HG03108 (cell line): Measurements from ENCODE around the gene NDUFB8.
A peak's percentile ranks its signal among the peaks of the same experiment; 100 is the strongest.

Experiments
- ATAC-seq: cut with Tn5 transposase; IDR thresholded peaks from one replicate; pipeline ENCODE4 v1.9.1; 2021; ENCODE audit warnings: moderate library complexity; ENCODE audit not compliant: unreplicated experiment

NDUFB8 gene

GRCh38 chr10:100508266-100508665 lies 21.4 kb downstream of the NDUFB8 start:
- ATAC-seq, result no peak

- no peak for ATAC-seq
These were observed 22.3 kb downstream of the NDUFB8 start for GRCh38 chr10:100507357-100507732.

- ATAC-seq, result no peak
These were observed 22.9 kb downstream of the NDUFB8 start for GRCh38 chr10:100506596-100507356.

- ATAC-seq, result no peak
These were observed 24.5 kb downstream of the NDUFB8 start for GRCh38 chr10:100505164-100505563.

- ATAC-seq, result no peak
These were observed 25.6 kb downstream of the NDUFB8 start for GRCh38 chr10:100504096-100504495.

GRCh38 chr10:100502926-100503494 lies 26.7 kb downstream of the NDUFB8 start:
- ATAC-seq, result no peak

- no peak for ATAC-seq
These were observed 28.2 kb downstream of the NDUFB8 start for GRCh38 chr10:100501423-100501822.

- no peak for ATAC-seq
These were observed 31.6 kb downstream of the NDUFB8 start for GRCh38 chr10:100498059-100498458.

- no peak for ATAC-seq
These were observed 33.1 kb downstream of the NDUFB8 start for GRCh38 chr10:100496567-100496966.

- no peak for ATAC-seq
These were observed 39.1 kb downstream of the NDUFB8 start for GRCh38 chr10:100490531-100490930.

- ATAC-seq, result no peak
These were observed 40.3 kb downstream of the NDUFB8 start for GRCh38 chr10:100489396-100489795.

- no peak for ATAC-seq
These were observed 42.1 kb downstream of the NDUFB8 start for GRCh38 chr10:100487529-100487928.

GRCh38 chr10:100485801-100486495 lies 43.7 kb downstream of the NDUFB8 start:
- no peak for ATAC-seq

GRCh38 chr10:100485366-100485765 lies 44.3 kb downstream of the NDUFB8 start:
- no peak for ATAC-seq

GRCh38 chr10:100483876-100484666 lies 45.6 kb downstream of the NDUFB8 start:
- ATAC-seq, result no peak

GRCh38 chr10:100482834-100483185 lies 46.9 kb downstream of the NDUFB8 start:
- ATAC-seq, result no peak

GRCh38 chr10:100482181-100482833 lies 47.4 kb downstream of the NDUFB8 start:
- ATAC-seq, result no peak

GRCh38 chr10:100481462-100482081 lies 48.1 kb downstream of the NDUFB8 start:
- ATAC-seq, result peak; percentile 97

- ATAC-seq, result no peak
These were observed 49.7 kb downstream of the NDUFB8 start for GRCh38 chr10:100480002-100480401.

- ATAC-seq, result no peak
These were observed 50.6 kb downstream of the NDUFB8 start for GRCh38 chr10:100479037-100479436.
